GM18517 (cell line): ENCODE measurements around the gene RFPL4A.

Experiments used
- ATAC-seq: cut with Tn5 transposase; IDR thresholded peaks from one replicate; pipeline ENCODE4 v1.9.1; 2021; ENCODE audit warnings: mild to moderate bottlenecking, moderate library complexity; ENCODE audit not compliant: unreplicated experiment

The RFPL4A gene

DNA sequence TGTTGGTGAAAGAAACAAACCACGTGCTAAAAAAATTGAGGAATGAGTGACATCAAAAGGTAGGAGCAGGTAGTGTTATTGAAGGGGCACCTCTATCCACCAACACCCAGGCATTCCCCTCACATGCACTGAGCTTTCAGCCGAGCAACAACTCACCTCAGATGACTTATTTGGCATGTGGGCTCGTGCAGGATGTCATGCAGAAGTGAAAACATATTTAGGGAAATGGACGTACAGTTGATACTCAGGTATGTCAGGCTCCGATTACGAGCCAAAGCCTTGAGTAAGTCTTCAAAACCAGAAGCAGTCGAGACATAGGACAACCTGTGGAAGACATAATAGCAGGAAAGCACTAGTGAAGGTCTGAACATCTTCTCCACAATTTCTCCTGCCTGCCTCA, 42.5 kb downstream of the RFPL4A start:
- ATAC-seq: no peak

GRCh38 chr19:55802281-55802680, 43.4 kb downstream of the RFPL4A start:
- ATAC-seq: no peak

- ATAC-seq: no peak
Observed at GRCh38 chr19:55809381-55810058, 50.6 kb downstream of the RFPL4A start.

GRCh38 chr19:55811340-55811739, 52.4 kb downstream of the RFPL4A start:
- ATAC-seq: no peak

GRCh38 chr19:55812449-55812848, 53.6 kb downstream of the RFPL4A start:
- ATAC-seq: no peak
